Measurements from ENCODE around the gene GSTT2B.
"Not testable (repeated sequence)": the region's sequence is repeated elsewhere in the genome, so short reads cannot be mapped to it uniquely, and the experiment has no call there.

The GSTT2B gene

GRCh38 chr22:23961084-23961771 lies at the start of gene GSTT2B:
TSS of gene GSTT2B (minus strand) at chr22:23961195. CDS start at chr22:23961131, 64 bp downstream.
- not testable (repeated sequence) for DNase-seq

- no peak for DNase-seq
Measured at GRCh38 chr22:24010018-24010391, 49.0 kb upstream of the GSTT2B start.

- DNase-seq = no peak
Measured at GRCh38 chr22:24009227-24010017, 48.4 kb upstream of the GSTT2B start.

GRCh38 chr22:24008381-24009226 lies 47.6 kb upstream of the GSTT2B start:
- DNase-seq = no peak

- DNase-seq = no peak
Measured at GRCh38 chr22:24008022-24008283, 47.0 kb upstream of the GSTT2B start.

GRCh38 chr22:24007253-24008021 lies 46.4 kb upstream of the GSTT2B start:
- no peak for DNase-seq

GRCh38 chr22:24006914-24007214 lies 45.9 kb upstream of the GSTT2B start:
- DNase-seq = no peak

GRCh38 chr22:24006207-24006913 lies 45.4 kb upstream of the GSTT2B start:
- no peak for DNase-seq

- DNase-seq = no peak
Measured at GRCh38 chr22:24005201-24005600, 44.2 kb upstream of the GSTT2B start, which contains the start of gene GSTT4. TSS of gene GSTT4 (minus strand) at chr22:24005453. CDS start at chr22:24005356, 97 bp downstream.

- DNase-seq = no peak
Measured at GRCh38 chr22:24003887-24004286, 42.9 kb upstream of the GSTT2B start.

GRCh38 chr22:24002851-24003250 lies 41.9 kb upstream of the GSTT2B start:
- no peak for DNase-seq

- DNase-seq = no peak
Measured at GRCh38 chr22:24002272-24002671, 41.3 kb upstream of the GSTT2B start.

GRCh38 chr22:24001314-24001713 lies 40.3 kb upstream of the GSTT2B start:
- DNase-seq = no peak

GRCh38 chr22:23999779-24000178 lies 38.8 kb upstream of the GSTT2B start:
- DNase-seq = not testable (repeated sequence)

- no peak for DNase-seq
Measured at GRCh38 chr22:23997092-23997491, 36.1 kb upstream of the GSTT2B start.

GRCh38 chr22:23993581-23994177 lies 32.7 kb upstream of the GSTT2B start:
- DNase-seq = not testable (repeated sequence)

GRCh38 chr22:23993080-23993479 lies 32.1 kb upstream of the GSTT2B start:
- DNase-seq = not testable (repeated sequence)

GRCh38 chr22:23989583-23990244 lies 28.7 kb upstream of the GSTT2B start:
- not testable (repeated sequence) for DNase-seq

- not testable (repeated sequence) for DNase-seq
Measured at GRCh38 chr22:23986538-23987178, 25.7 kb upstream of the GSTT2B start.

GRCh38 chr22:23986089-23986488 lies 25.1 kb upstream of the GSTT2B start:
- not testable (repeated sequence) for DNase-seq

GRCh38 chr22:23984430-23984829 lies 23.4 kb upstream of the GSTT2B start:
- DNase-seq = no peak

Measured in NCI-H1930 (cell line).